Activated B cell treated with CpG ODN at 0.5 μM for 24 hours (primary cell): Measurements from ENCODE around the gene GABRG3. TPM values are rescaled to one million over a fixed set of nuclear protein-coding genes. Genes with fewer than 3 reads are reported as not detected.

Source experiments
- ATAC-seq: fragments of 200-7000 bp; cut with Tn5 transposase; one replicate; pipeline ENCODE4 v1.10.0; 2021; ENCODE audit warnings: low read depth, mild to moderate bottlenecking, moderate library complexity
- CTCF ChIA-PET: fragments of 350-600 bp; sonication (Branson Sonifier 250); formaldehyde crosslinking; loops from one replicate; lab custom pipeline; 2021; ENCODE audit warnings: antibody characterized with exemption; lab: Charles Lee
- POLR2A ChIA-PET: fragments of 350-600 bp; sonication (Branson Sonifier 250); formaldehyde crosslinking; loops from one replicate; lab custom pipeline; 2021; ENCODE audit warnings: antibody characterized with exemption; lab: Charles Lee
- DNase-seq: peaks from one replicate; pipeline ENCODE4 v3.0.0; 2022
- H3K27ac Mint-ChIP-seq: one replicate; pipeline ENCODE4 v1.8.0; 2020; ENCODE audit warnings: mixed read lengths
- H3K27me3 Mint-ChIP-seq: one replicate; pipeline ENCODE4 v1.8.0; 2021; ENCODE audit warnings: mixed read lengths
- H3K36me3 Mint-ChIP-seq: one replicate; pipeline ENCODE4 v1.8.0; 2021; ENCODE audit warnings: low read depth, mixed read lengths
- H3K4me1 Mint-ChIP-seq: one replicate; pipeline ENCODE4 v1.8.0; 2021; ENCODE audit warnings: mixed read lengths
- H3K4me3 Mint-ChIP-seq: one replicate; pipeline ENCODE4 v1.8.0; 2020; ENCODE audit warnings: mild to moderate bottlenecking, mixed read lengths
- H3K9me3 Mint-ChIP-seq: one replicate; pipeline ENCODE4 v1.8.0; 2020; ENCODE audit warnings: mixed read lengths
- CTCF ChIP-seq: fragments of 200-600 bp; IDR thresholded peaks from one replicate; pipeline ENCODE4 v1.8.0; 2022; ENCODE audit warnings: antibody characterized with exemption, mild to moderate bottlenecking
- intact Hi-C: fragments of 100-400 bp; cut with micrococcal nuclease; formaldehyde crosslinking; loops from one replicate; pipeline ENCODE4 v1.15.1; 2024
- total RNA-seq: library from RNA; stranded (reverse); gene quantifications from 2 replicates; pipeline ENCODE4 v1.2.3, GENCODE V29; 2022

GABRG3 gene
- total RNA-seq, 1 donor from 2014 or later, result not detected

GRCh38 chr15:27330326-27330725 is 359.3 kb downstream of the GABRG3 start:
- DNase-seq, result no peak
- intact Hi-C loops, result no loop called here
- no peak overlapping the region for H3K4me3 Mint-ChIP-seq
- no peaks in the 10 kb centered on the region for H3K4me1 Mint-ChIP-seq
- no peak for ATAC-seq
- no peak for TF ChIP-seq CTCF
- no peak overlapping the region for H3K27ac Mint-ChIP-seq
- no peaks in the 10 kb centered on the region for H3K36me3 Mint-ChIP-seq
- H3K9me3 Mint-ChIP-seq, result peaks cover 11% of the 10 kb centered on the region
- H3K27me3 Mint-ChIP-seq, result no peaks in the 10 kb centered on the region
- CTCF ChIA-PET, result no interaction called here
- POLR2A ChIA-PET, result no interaction called here

GRCh38 chr15:27336676-27337075 is 365.7 kb downstream of the GABRG3 start:
- intact Hi-C loops, result no loop called here
- POLR2A ChIA-PET, result no interaction called here
- Mint-ChIP-seq H3K4me1 (no peaks in the 10 kb centered on the region), H3K27me3 (no peaks in the 10 kb centered on the region), H3K4me3 (no peak overlapping the region), H3K27ac (no peak overlapping the region), H3K36me3 (no peaks in the 10 kb centered on the region), H3K9me3 (peaks cover 10% of the 10 kb centered on the region)
- TF ChIP-seq CTCF, result no peak
- ATAC-seq (no peak), DNase-seq (no peak)
- CTCF ChIA-PET, result no interaction called here

GRCh38 chr15:27339138-27339537 is 368.2 kb downstream of the GABRG3 start:
- CTCF ChIA-PET, result no interaction called here
- Mint-ChIP-seq H3K4me3 (no peak overlapping the region), H3K27ac (no peak overlapping the region), H3K4me1 (no peaks in the 10 kb centered on the region), H3K36me3 (no peaks in the 10 kb centered on the region), H3K27me3 (no peaks in the 10 kb centered on the region), H3K9me3 (peaks cover 10% of the 10 kb centered on the region)
- DNase-seq (no peak), ATAC-seq (no peak)
- TF ChIP-seq CTCF, result no peak
- POLR2A ChIA-PET, result no interaction called here
- intact Hi-C loops, result no loop called here

GRCh38 chr15:27341780-27342343 is 370.9 kb downstream of the GABRG3 start:
- ChIA-PET CTCF (no interaction called here), POLR2A (no interaction called here)
- intact Hi-C loops, result no loop called here
- Mint-ChIP-seq H3K27ac (no peak overlapping the region), H3K4me3 (no peak overlapping the region), H3K4me1 (no peaks in the 10 kb centered on the region), H3K27me3 (no peaks in the 10 kb centered on the region), H3K9me3 (peaks cover 7% of the 10 kb centered on the region), H3K36me3 (no peaks in the 10 kb centered on the region)
- no peak for ATAC-seq
- TF ChIP-seq CTCF, result no peak
- no peak for DNase-seq

- no peak overlapping the region for H3K4me3 Mint-ChIP-seq
- no peak for DNase-seq
- TF ChIP-seq CTCF, result no peak
- intact Hi-C loops, result no loop called here
- no peaks in the 10 kb centered on the region for H3K4me1 Mint-ChIP-seq
- POLR2A ChIA-PET, result no interaction called here
- no peak for ATAC-seq
- CTCF ChIA-PET, result no interaction called here
- no peak overlapping the region for H3K27ac Mint-ChIP-seq
- H3K36me3 Mint-ChIP-seq, result no peaks in the 10 kb centered on the region
- H3K9me3 Mint-ChIP-seq, result peaks cover 4% of the 10 kb centered on the region
- no peaks in the 10 kb centered on the region for H3K27me3 Mint-ChIP-seq
Observed at GRCh38 chr15:27342991-27343390, 372.0 kb downstream of the GABRG3 start.
